ENCODE measurements around the gene FLNB.

Gene FLNB

GRCh38 chr3:58078610-58079009 is 70.4 kb downstream of the FLNB start:
- no peak overlapping the region for H3K4me3 ChIP-seq (ENCODE audit: low read length, poor library complexity, severe bottlenecking)
- H3K79me2 ChIP-seq (ENCODE audit: insufficient read depth, low read length), result no peaks in the 10 kb centered on the region
- H3K27me3 ChIP-seq (ENCODE audit: insufficient read depth, low read length, poor library complexity, severe bottlenecking), result no peaks in the 10 kb centered on the region
- no peak overlapping the region for H3K4me2 ChIP-seq (ENCODE audit: low read depth, low read length, poor library complexity, severe bottlenecking)
- H4K20me1 ChIP-seq (ENCODE audit: insufficient read depth, low read length, poor library complexity, severe bottlenecking), result no peaks in the 10 kb centered on the region
- no peak overlapping the region for H2AFZ ChIP-seq (ENCODE audit: low read length)
- no peaks in the 10 kb centered on the region for H3F3A ChIP-seq (ENCODE audit: low read depth)
- no peak overlapping the region for H3K9ac ChIP-seq (ENCODE audit: low read depth, low read length, poor library complexity, severe bottlenecking)
- no peaks in the 10 kb centered on the region for H3K9me3 ChIP-seq (ENCODE audit: insufficient read depth, low read depth, low read length)
- H3K9me2 ChIP-seq (replicated peaks; ENCODE audit: low read depth, low read length), result no peaks in the 10 kb centered on the region
- H3K4me1 ChIP-seq (ENCODE audit: insufficient read depth, low read length, poor library complexity, severe bottlenecking), result peaks cover 17% of the 10 kb centered on the region
- peaks cover 41% of the 10 kb centered on the region; the same call in 1 of the 2 replicates for H3K36me3 ChIP-seq (ENCODE audit: insufficient read depth, low read length)
- TF ChIP-seq EZH2phosphoT487 (IDR thresholded peaks at IDR 0.05; ENCODE audit: borderline replicate concordance), result no peak
- TF ChIP-seq CTCF (conservative IDR thresholded peaks at IDR 0.05; ENCODE audit: low read length), result no peak

- Histone ChIP-seq H4K20me1 (ENCODE audit: insufficient read depth, low read length, poor library complexity, severe bottlenecking) (no peaks in the 10 kb centered on the region), H3K9ac (ENCODE audit: low read depth, low read length, poor library complexity, severe bottlenecking) (no peak overlapping the region), H3K9me3 (ENCODE audit: insufficient read depth, low read depth, low read length) (no peaks in the 10 kb centered on the region), H3K4me1 (ENCODE audit: insufficient read depth, low read length, poor library complexity, severe bottlenecking) (peaks cover 5% of the 10 kb centered on the region), H3K79me2 (ENCODE audit: insufficient read depth, low read length) (no peaks in the 10 kb centered on the region), H3F3A (ENCODE audit: low read depth) (no peaks in the 10 kb centered on the region), H3K9me2 (replicated peaks; ENCODE audit: low read depth, low read length) (no peaks in the 10 kb centered on the region), H3K4me2 (ENCODE audit: low read depth, low read length, poor library complexity, severe bottlenecking) (no peak overlapping the region), H3K36me3 (ENCODE audit: insufficient read depth, low read length) (peaks cover 41% of the 10 kb centered on the region; the same call in 1 of the 2 replicates), H3K27me3 (ENCODE audit: insufficient read depth, low read length, poor library complexity, severe bottlenecking) (no peaks in the 10 kb centered on the region), H3K4me3 (ENCODE audit: low read length, poor library complexity, severe bottlenecking) (no peak overlapping the region), H2AFZ (ENCODE audit: low read length) (no peak overlapping the region)
- TF ChIP-seq EZH2phosphoT487 (IDR thresholded peaks at IDR 0.05; ENCODE audit: borderline replicate concordance) (no peak), CTCF (conservative IDR thresholded peaks at IDR 0.05; ENCODE audit: low read length) (no peak)
Measured at GRCh38 chr3:58079773-58080172, 71.6 kb downstream of the FLNB start.

GRCh38 chr3:58082047-58082446 is 73.8 kb downstream of the FLNB start:
- Histone ChIP-seq H3K79me2 (ENCODE audit: insufficient read depth, low read length) (no peaks in the 10 kb centered on the region), H3F3A (ENCODE audit: low read depth) (no peaks in the 10 kb centered on the region), H4K20me1 (ENCODE audit: insufficient read depth, low read length, poor library complexity, severe bottlenecking) (no peaks in the 10 kb centered on the region), H3K9ac (ENCODE audit: low read depth, low read length, poor library complexity, severe bottlenecking) (no peak overlapping the region), H3K4me3 (ENCODE audit: low read length, poor library complexity, severe bottlenecking) (no peak overlapping the region), H2AFZ (ENCODE audit: low read length) (no peak overlapping the region), H3K4me1 (ENCODE audit: insufficient read depth, low read length, poor library complexity, severe bottlenecking) (no peaks in the 10 kb centered on the region), H3K36me3 (ENCODE audit: insufficient read depth, low read length) (peaks cover 37% of the 10 kb centered on the region; the same call in 1 of the 2 replicates), H3K9me2 (replicated peaks; ENCODE audit: low read depth, low read length) (no peaks in the 10 kb centered on the region), H3K4me2 (ENCODE audit: low read depth, low read length, poor library complexity, severe bottlenecking) (no peak overlapping the region), H3K27me3 (ENCODE audit: insufficient read depth, low read length, poor library complexity, severe bottlenecking) (no peaks in the 10 kb centered on the region), H3K9me3 (ENCODE audit: insufficient read depth, low read depth, low read length) (no peaks in the 10 kb centered on the region)
- no peak for TF ChIP-seq CTCF (conservative IDR thresholded peaks at IDR 0.05; ENCODE audit: low read length)
- TF ChIP-seq EZH2phosphoT487 (IDR thresholded peaks at IDR 0.05; ENCODE audit: borderline replicate concordance), result no peak

All from Loucy (cell line).